ENCODE results near the gene ZSCAN26.

DNA sequence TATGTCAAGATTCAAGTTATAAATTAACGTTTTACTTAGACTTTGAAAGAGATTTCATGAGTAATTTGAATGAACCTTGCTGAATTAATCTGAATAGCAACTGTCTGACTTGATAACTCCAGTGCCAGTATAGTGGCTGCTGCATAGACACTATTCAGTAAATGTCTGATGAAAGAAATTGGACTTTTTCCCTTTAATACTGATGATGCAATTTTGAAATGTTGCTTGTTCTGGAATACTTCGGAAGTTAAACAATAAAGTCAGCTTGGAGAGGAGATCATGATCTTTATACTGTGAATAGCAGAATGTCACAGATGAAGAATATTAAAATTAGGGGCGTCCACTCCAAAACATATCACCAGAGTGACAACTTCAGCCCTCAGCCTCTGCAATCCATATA, 10.8 kb downstream of the ZSCAN26 start:
- TF ChIP-seq, protein P1, sequence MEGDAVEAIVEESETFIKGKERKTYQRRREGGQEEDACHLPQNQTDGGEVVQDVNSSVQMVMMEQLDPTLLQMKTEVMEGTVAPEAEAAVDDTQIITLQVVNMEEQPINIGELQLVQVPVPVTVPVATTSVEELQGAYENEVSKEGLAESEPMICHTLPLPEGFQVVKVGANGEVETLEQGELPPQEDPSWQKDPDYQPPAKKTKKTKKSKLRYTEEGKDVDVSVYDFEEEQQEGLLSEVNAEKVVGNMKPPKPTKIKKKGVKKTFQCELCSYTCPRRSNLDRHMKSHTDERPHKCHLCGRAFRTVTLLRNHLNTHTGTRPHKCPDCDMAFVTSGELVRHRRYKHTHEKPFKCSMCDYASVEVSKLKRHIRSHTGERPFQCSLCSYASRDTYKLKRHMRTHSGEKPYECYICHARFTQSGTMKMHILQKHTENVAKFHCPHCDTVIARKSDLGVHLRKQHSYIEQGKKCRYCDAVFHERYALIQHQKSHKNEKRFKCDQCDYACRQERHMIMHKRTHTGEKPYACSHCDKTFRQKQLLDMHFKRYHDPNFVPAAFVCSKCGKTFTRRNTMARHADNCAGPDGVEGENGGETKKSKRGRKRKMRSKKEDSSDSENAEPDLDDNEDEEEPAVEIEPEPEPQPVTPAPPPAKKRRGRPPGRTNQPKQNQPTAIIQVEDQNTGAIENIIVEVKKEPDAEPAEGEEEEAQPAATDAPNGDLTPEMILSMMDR (IDR thresholded peaks at IDR 0.05) = no peak
- TF ChIP-seq POLR2A (IDR thresholded peaks at IDR 0.05) = no peak
